ENCODE measurements around the gene MAP2K7.

The MAP2K7 gene

GRCh38 chr19:7908078-7908699, 4.5 kb downstream of the MAP2K7 start:
- DNase-seq (ENCODE audit: low read depth), result no peak
- TF ChIP-seq, protein P1, sequence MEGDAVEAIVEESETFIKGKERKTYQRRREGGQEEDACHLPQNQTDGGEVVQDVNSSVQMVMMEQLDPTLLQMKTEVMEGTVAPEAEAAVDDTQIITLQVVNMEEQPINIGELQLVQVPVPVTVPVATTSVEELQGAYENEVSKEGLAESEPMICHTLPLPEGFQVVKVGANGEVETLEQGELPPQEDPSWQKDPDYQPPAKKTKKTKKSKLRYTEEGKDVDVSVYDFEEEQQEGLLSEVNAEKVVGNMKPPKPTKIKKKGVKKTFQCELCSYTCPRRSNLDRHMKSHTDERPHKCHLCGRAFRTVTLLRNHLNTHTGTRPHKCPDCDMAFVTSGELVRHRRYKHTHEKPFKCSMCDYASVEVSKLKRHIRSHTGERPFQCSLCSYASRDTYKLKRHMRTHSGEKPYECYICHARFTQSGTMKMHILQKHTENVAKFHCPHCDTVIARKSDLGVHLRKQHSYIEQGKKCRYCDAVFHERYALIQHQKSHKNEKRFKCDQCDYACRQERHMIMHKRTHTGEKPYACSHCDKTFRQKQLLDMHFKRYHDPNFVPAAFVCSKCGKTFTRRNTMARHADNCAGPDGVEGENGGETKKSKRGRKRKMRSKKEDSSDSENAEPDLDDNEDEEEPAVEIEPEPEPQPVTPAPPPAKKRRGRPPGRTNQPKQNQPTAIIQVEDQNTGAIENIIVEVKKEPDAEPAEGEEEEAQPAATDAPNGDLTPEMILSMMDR (conservative IDR thresholded peaks at IDR 0.05; ENCODE audit: control insufficient read depth, insufficient read depth, low read depth, low read length), result no peak
- H3K4me3 ChIP-seq (ENCODE audit: control insufficient read depth, low read depth, low read length), result no peak overlapping the region

GRCh38 chr19:7908742-7909461, 5.2 kb downstream of the MAP2K7 start:
- DNase-seq (ENCODE audit: low read depth), result no peak
- H3K4me3 ChIP-seq (ENCODE audit: control insufficient read depth, low read depth, low read length), result no peak overlapping the region
- TF ChIP-seq, protein P1 (conservative IDR thresholded peaks at IDR 0.05; ENCODE audit: control insufficient read depth, insufficient read depth, low read depth, low read length), result no peak

DNA sequence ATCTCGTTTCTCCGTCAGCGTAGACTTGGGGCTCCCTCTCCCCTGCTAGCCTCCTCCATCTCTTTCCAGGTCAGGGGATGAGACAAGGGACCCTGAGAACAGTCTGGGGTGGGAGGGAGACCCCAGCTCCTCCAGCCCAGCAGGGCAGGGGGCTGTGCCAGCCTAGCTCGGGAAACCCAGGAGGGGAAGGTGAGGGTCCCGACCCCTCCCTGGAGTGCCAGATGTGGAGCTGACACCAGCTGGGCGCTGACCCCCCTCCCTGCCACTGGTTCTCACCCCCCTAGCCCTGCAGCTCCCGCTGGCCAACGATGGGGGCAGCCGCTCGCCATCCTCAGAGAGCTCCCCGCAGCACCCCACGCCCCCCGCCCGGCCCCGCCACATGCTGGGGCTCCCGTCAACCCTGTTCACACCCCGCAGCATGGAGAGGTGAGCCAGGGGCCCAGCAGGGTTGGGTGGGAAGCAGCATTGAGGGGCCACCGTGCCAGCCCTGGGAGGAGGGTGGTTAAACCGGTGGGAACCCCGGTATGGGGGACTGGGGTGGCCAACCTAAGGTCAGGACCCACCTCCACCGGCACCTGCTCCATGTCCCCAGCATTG, 5.9 kb downstream of the MAP2K7 start:
- TF ChIP-seq, protein P1 (conservative IDR thresholded peaks at IDR 0.05; ENCODE audit: control insufficient read depth, insufficient read depth, low read depth, low read length), result no peak
- DNase-seq (ENCODE audit: low read depth), result no peak

GRCh38 chr19:7910321-7911161, 6.9 kb downstream of the MAP2K7 start:
- no peak overlapping the region for H3K4me3 ChIP-seq (ENCODE audit: control insufficient read depth, low read depth, low read length)
- TF ChIP-seq, protein P1 (conservative IDR thresholded peaks at IDR 0.05; ENCODE audit: control insufficient read depth, insufficient read depth, low read depth, low read length), result no peak
- DNase-seq (ENCODE audit: low read depth), result no peak

More for the DNA sequence above, 5.9 kb downstream of the MAP2K7 start:
- no peak overlapping the region for H3K4me3 ChIP-seq (ENCODE audit: control insufficient read depth, low read depth, low read length)

- H3K4me3 ChIP-seq (ENCODE audit: control insufficient read depth, low read depth, low read length), result no peak overlapping the region
- TF ChIP-seq, protein P1 (conservative IDR thresholded peaks at IDR 0.05; ENCODE audit: control insufficient read depth, insufficient read depth, low read depth, low read length), result no peak
- no peak for DNase-seq (ENCODE audit: low read depth)
Observed at GRCh38 chr19:7911508-7912143, 7.9 kb downstream of the MAP2K7 start.

DNA sequence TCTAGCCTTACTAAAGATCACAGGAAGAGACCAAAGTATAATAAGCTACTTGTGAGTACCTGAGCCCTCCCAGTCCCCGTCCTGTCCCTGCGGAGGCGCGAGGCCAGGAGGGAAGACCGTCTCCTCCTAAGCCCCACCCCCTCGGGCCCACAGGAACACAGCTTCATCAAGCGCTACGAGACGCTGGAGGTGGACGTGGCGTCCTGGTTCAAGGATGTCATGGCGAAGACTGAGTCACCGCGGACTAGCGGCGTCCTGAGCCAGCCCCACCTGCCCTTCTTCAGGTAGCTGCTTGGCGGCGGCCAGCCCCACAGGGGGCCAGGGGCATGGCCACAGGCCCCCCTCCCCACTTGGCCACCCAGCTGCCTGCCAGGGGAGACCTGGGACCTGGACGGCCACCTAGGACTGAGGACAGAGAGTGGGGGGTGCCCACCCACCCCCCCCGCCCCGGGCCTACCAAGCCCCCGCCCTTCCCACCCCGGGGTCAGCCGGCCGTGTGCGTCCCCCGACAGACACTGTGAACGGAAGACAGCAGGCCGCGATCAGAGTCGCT, 8.5 kb downstream of the MAP2K7 start:
- TF ChIP-seq, protein P1 (conservative IDR thresholded peaks at IDR 0.05; ENCODE audit: control insufficient read depth, insufficient read depth, low read depth, low read length), result no peak
- no peak for DNase-seq (ENCODE audit: low read depth)
- no peak overlapping the region for H3K4me3 ChIP-seq (ENCODE audit: control insufficient read depth, low read depth, low read length)

Data from fibroblast of mammary gland (primary cell).